Subcutaneous preadipocyte (primary cell): Measurements from ENCODE around the gene PDGFD. TPM values are rescaled to one million over a fixed set of nuclear protein-coding genes. Genes with fewer than 3 reads are reported as not detected.

ENCODE experiments used
- total RNA-seq: library from RNA; depleted of rRNA; stranded (reverse); fragments of >200 nt; gene quantifications from 2 replicates; pipeline ENCODE4 v1.2.3, GENCODE V29; 2012

PDGFD gene
- total RNA-seq, result 0.39 and 1.5 TPM in 2 replicates

GRCh38 chr11:104164028-104164520 lies at the start of gene PDGFD:
Gene PDGFD (minus strand): TSS chr11:104164147.

GRCh38 chr11:104036588-104036987 lies 127.4 kb downstream of the PDGFD start, which contains the start of gene DDI1:
Gene DDI1 (plus strand): TSS chr11:104036640. CDS start chr11:104036823, 183 bp downstream.

Other genes starting within 250 kb of the PDGFD start
- not detected in 2 replicates for gene DDI1, start 127.5 kb downstream of the PDGFD start, total RNA-seq